ENCODE measurements around the gene TRAPPC14. TPM values are rescaled to one million over a fixed set of nuclear protein-coding genes. Genes with fewer than 3 reads are reported as not detected.

Gene TRAPPC14
- total RNA-seq = 10.3 and 14.3 TPM in 2 replicates

DNA sequence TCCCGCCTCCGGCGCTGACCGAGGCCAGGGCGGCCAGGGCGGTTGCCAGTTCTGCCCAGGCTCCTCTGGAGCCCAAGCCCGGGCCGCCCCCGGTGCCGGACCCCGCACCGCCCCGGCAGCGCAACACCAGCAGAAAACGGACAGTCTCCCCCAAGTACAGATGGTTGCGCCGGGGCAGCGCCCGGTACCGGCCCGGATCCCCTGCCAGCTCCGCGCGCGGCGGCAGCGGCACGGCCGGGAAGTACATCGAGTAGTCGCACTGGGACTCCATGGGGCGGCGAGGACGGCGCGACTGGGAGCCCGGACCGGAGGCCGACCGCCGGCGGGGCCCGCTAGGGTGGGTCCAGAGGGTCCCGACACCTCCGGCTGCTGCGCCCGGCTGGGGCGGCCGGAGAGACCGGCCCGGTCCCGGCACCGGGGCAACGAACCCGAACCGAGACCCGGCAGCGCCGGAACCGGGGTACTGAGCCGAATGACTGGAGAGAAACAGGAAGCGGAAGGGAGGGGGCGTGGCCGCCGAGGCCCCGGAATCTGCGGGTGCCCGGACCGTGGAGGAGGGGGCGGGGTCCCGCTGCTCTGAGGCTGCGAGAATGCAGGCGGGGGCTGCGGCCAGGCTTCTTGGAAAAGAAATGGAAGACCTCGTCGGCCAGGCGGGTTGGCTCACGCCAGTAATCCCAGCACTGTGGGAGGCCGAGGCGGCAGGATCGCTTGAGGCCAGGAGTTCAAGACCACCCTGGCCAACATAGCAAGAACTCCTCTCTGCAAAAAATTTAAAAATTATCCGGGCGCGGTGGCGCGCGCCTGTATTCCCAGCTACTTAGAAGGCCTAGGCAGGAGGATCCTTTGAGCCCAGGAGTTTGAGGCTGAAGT, at the start of gene TRAPPC14:
Gene TRAPPC14, minus strand, starts transcription at position 495 of the 870 bp plus-strand sequence. Its CDS starts 224 bp downstream, at position 271.

DNA sequence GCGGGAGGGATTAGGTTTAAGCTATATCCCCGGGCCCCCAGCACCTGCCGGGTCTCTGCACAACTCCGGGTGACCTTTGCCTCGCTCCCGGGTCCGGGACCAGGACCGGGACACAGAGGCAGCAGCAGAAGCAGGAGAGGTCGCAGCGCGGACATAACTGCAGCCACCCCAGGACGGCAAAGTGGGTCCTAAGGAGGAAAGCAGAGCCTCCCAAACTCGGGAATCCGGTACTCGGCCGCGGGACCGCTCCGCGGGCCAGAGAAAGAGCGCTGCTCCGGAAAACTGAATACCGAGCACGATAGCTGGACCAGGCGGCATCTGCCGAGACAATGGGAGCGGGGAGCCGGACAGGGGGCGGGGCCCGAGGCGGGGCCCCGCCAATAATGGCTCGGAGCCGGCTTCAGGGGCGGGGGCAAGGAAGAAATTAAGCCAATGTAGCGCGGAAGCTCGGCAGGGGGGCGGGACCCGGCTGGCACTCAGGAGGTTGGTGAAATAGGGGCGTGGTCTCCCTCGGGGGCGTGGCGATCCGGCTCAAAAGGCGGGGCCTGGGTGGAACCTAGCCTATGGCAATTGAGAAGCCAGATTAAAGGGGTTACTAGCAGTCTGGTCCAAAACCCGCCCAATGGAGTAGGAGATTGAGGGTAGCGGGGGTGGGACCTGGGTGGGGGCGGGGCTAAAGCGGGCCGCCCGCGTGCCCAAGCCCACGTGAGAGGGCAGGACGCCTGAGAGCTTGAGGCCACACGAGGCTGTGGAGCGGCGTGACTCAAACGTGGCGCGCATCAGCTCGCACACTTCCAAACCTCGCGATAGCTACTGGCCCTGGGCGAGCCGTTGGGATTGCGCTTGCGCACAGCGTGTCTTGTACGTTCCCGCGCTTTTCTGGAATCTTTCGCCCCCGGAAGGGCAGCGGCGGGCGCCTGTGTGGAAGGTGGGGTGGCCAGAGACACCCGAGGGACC, 18.8 kb upstream of the TRAPPC14 start, which contains the start of the genes GPC2 and STAG3:
Gene GPC2, minus strand, starts transcription at position 337 of the 957 bp plus-strand sequence. Its CDS starts 182 bp downstream, at position 155.
Gene STAG3, plus strand, starts transcription at position 874 of the 957 bp plus-strand sequence. CDS start 2,639 bp downstream, outside the sequence.

DNA sequence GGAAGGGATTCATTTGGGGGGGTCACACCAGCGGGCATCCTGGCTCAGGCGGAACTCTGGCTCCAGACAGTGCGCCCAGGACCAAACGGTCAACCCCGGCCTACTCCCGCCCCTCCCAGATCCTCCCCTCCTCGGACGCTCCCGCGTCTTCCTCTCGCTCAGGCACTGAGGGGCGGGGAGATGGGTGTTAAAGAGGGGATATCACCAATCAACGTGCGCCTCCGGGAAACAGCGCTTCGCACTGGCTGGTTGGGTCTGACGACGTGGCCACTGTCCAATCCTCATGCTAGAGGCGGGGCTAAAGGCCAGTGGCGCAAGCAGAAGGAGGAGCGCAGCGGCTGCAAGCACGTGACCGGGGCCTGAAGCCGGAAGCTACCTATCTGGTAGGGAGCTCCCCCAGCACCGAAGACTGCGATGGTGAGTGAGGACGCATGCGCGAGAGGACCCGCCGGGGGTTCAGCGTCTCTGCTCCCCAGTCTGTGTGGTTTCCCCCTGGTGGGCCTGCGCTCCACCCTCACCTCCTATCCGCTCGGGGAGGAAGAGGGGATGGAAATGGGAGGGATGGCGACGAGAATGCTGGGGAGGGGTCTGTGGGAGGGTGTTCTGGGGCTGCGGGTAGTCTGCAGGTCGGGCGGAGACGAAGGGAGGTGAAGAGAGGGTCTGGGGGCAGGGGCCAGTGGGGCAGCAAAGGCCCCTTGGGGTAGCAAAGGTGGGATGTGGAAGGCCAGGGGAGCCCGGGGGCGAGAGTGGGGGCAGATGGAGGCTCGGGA, 9.8 kb downstream of the TRAPPC14 start, which contains the start of gene LAMTOR4:
Gene LAMTOR4, plus strand, starts transcription at position 360 of the 770 bp plus-strand sequence. Its CDS starts 55 bp downstream, at position 415.

GRCh38 chr7:100126931-100127865, 31.3 kb downstream of the TRAPPC14 start, which contains the start of gene MBLAC1:
TSS of gene MBLAC1 (plus strand) at chr7:100126967. CDS start at chr7:100127396, 429 bp downstream.

DNA sequence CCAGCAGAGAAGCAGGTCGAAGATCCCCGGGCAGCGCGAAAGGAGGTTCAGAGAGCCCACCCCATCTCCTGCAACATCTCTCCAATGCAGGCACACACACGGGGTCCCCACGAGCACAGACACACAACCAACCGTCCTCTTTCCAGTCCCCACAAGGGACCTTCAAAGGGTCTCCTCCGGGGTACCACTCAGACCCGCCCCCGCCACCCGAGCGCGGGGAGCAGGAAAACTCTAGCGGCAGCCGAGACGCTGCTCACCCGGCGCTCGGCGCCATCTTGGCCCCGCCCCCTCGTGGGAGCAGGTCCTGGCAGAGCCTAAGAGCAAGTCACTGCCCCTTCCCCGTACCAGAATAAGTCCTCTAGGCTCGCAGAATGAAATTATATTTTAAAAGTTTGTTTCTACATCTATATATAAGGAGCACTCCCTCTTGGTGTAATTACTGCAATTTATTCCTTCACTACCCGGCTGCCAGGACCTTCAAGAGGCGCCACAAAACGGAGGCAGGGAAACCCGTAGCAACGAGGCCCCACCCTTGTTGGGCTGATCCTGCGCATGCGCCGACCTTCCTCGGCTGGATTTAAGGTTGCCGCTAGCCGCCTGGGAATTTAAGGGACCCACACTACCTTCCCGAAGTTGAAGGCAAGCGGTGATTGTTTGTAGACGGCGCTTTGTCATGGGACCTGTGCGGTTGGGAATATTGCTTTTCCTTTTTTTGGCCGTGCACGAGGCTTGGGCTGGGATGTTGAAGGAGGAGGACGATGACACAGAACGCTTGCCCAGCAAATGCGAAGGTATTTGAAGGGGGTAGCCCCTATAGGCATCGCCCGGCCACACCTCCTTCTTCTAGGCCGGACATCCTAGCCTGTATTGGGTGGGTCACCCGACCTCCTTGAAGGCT, 39.2 kb downstream of the TRAPPC14 start, which contains the start of the genes CNPY4 and TAF6:
Gene CNPY4, plus strand, starts transcription at position 563 of the 898 bp plus-strand sequence. Its CDS starts 111 bp downstream, at position 674.
Gene TAF6, minus strand, starts transcription at position 287 of the 898 bp plus-strand sequence. CDS start 5,149 bp downstream, outside the sequence.

Other genes starting within 250 kb of the TRAPPC14 start
- 25.2 and 29.0 TPM in 2 replicates for gene TRIM4, start 239.2 kb downstream of the TRAPPC14 start, total RNA-seq
- gene GJC3, start 229.1 kb downstream of the TRAPPC14 start, total RNA-seq = not detected in 2 replicates
- gene AZGP1, start 182.7 kb downstream of the TRAPPC14 start, total RNA-seq = 0.12 TPM in 1 of 2 replicates, not detected in the other
- gene ZKSCAN1, start 143.1 kb downstream of the TRAPPC14 start, total RNA-seq = 42.1 and 62.0 TPM in 2 replicates
- gene ZSCAN21, start 108.9 kb downstream of the TRAPPC14 start, total RNA-seq = 10.9 and 17.4 TPM in 2 replicates
- gene ZNF3, start 77.0 kb downstream of the TRAPPC14 start, total RNA-seq = 23.3 and 31.5 TPM in 2 replicates
- 32.3 and 42.3 TPM in 2 replicates for gene COPS6, start 69.8 kb downstream of the TRAPPC14 start, total RNA-seq
- gene MCM7, start 57.3 kb downstream of the TRAPPC14 start, total RNA-seq = 12.5 and 12.8 TPM in 2 replicates
- 15.7 and 23.4 TPM in 2 replicates for gene AP4M1, start 57.1 kb downstream of the TRAPPC14 start, total RNA-seq
- gene TAF6, start 39.4 kb downstream of the TRAPPC14 start, total RNA-seq = 39.9 and 40.7 TPM in 2 replicates
- gene CNPY4, start 39.1 kb downstream of the TRAPPC14 start, total RNA-seq = 29.4 and 31.0 TPM in 2 replicates
- 1.8 and 2.9 TPM in 2 replicates for gene MBLAC1, start 31.8 kb downstream of the TRAPPC14 start, total RNA-seq
- gene LAMTOR4, start 9.8 kb downstream of the TRAPPC14 start, total RNA-seq = 54.8 and 60.7 TPM in 2 replicates
- 3.6 and 4.9 TPM in 2 replicates for gene GAL3ST4, start 9.9 kb upstream of the TRAPPC14 start, total RNA-seq
- 0.73 and 1.6 TPM in 2 replicates for gene GPC2, start 18.7 kb upstream of the TRAPPC14 start, total RNA-seq
- gene STAG3, start 19.2 kb upstream of the TRAPPC14 start, total RNA-seq = 0.12 and 0.32 TPM in 2 replicates
- gene PVRIG, start 61.2 kb upstream of the TRAPPC14 start, total RNA-seq = not detected in 2 replicates
- not detected in 2 replicates for gene SPDYE3, start 149.0 kb upstream of the TRAPPC14 start, total RNA-seq
- 10.7 and 13.4 TPM in 2 replicates for gene PILRB, start 199.4 kb upstream of the TRAPPC14 start, total RNA-seq
- 0.36 TPM in 1 of 2 replicates, not detected in the other for gene PILRA, start 214.8 kb upstream of the TRAPPC14 start, total RNA-seq

All from hair follicle dermal papilla cell (primary cell).